ENCODE data around the gene GNG7.
"Not testable (repeated sequence)": the region's sequence is repeated elsewhere in the genome, so short reads cannot be mapped to it uniquely, and the experiment has no call there.

The GNG7 gene

GRCh38 chr19:2663920-2664571, 38.4 kb downstream of the GNG7 start:
- Mint-ChIP-seq H3K36me3 (peaks cover 18 to 31% of the 10 kb centered on the region in 2 donors), H3K27me3 (no peaks in the 10 kb centered on the region), H3K4me1 (peaks cover 36 to 49% of the 10 kb centered on the region in 2 donors), H3K9me3 (peaks cover 0 to 2% of the 10 kb centered on the region in 2 donors), H3K4me3 (peak overlapping the region; percentile 50 to 64), H3K27ac (peak overlapping the region; percentile 97)
- ATAC-seq (replicated peaks) (peak; percentile 95), DNase-seq (peak; percentile 78)

GRCh38 chr19:2661615-2662014, 40.9 kb downstream of the GNG7 start:
- H3K4me3 Mint-ChIP-seq: no peak overlapping the region
- peaks cover 29 to 34% of the 10 kb centered on the region in 2 donors for H3K4me1 Mint-ChIP-seq
- H3K27me3 Mint-ChIP-seq: no peaks in the 10 kb centered on the region
- ATAC-seq (replicated peaks): no peak
- no peak for DNase-seq
- peaks cover 0 to 2% of the 10 kb centered on the region in 2 donors for H3K9me3 Mint-ChIP-seq
- H3K36me3 Mint-ChIP-seq: peaks cover 18 to 34% of the 10 kb centered on the region in 2 donors
- H3K27ac Mint-ChIP-seq: peak overlapping the region; percentile 56

GRCh38 chr19:2659856-2660432, 42.5 kb downstream of the GNG7 start:
- ATAC-seq (replicated peaks) (no peak), DNase-seq (no peak)
- Mint-ChIP-seq H3K27ac (peak overlapping the region; percentile 5), H3K27me3 (no peaks in the 10 kb centered on the region), H3K9me3 (peaks cover 0 to 2% of the 10 kb centered on the region in 2 donors), H3K4me1 (peaks cover 25 to 31% of the 10 kb centered on the region in 2 donors), H3K36me3 (peaks cover 21 to 37% of the 10 kb centered on the region in 2 donors), H3K4me3 (no peak overlapping the region)

GRCh38 chr19:2656533-2656932, 46.0 kb downstream of the GNG7 start:
- Mint-ChIP-seq H3K27ac (peak overlapping the region; percentile 15), H3K9me3 (no peaks in the 10 kb centered on the region), H3K27me3 (no peaks in the 10 kb centered on the region), H3K4me3 (no peak overlapping the region), H3K4me1 (peaks cover 25 to 40% of the 10 kb centered on the region in 2 donors), H3K36me3 (peaks cover 3 to 13% of the 10 kb centered on the region in 2 donors)
- ATAC-seq (replicated peaks) (no peak), DNase-seq (no peak)

- Mint-ChIP-seq H3K9me3 (no peaks in the 10 kb centered on the region), H3K4me3 (no peak overlapping the region), H3K27me3 (no peaks in the 10 kb centered on the region), H3K36me3 (peaks cover 3 to 12% of the 10 kb centered on the region in 2 donors), H3K27ac (peak overlapping the region; percentile 54), H3K4me1 (peaks cover 27 to 45% of the 10 kb centered on the region in 2 donors)
- DNase-seq: no peak
- no peak for ATAC-seq (replicated peaks)
Observed at GRCh38 chr19:2653710-2654707, 48.5 kb downstream of the GNG7 start.

GRCh38 chr19:2653218-2653617, 49.3 kb downstream of the GNG7 start:
- Mint-ChIP-seq H3K4me3 (no peak overlapping the region), H3K9me3 (no peaks in the 10 kb centered on the region), H3K36me3 (peaks cover 3 to 6% of the 10 kb centered on the region in 2 donors), H3K27ac (no peak overlapping the region), H3K4me1 (peaks cover 22 to 45% of the 10 kb centered on the region in 2 donors), H3K27me3 (no peaks in the 10 kb centered on the region)
- ATAC-seq (replicated peaks) (no peak), DNase-seq (no peak)

- Mint-ChIP-seq H3K36me3 (peaks cover 3 to 6% of the 10 kb centered on the region in 2 donors), H3K4me3 (no peak overlapping the region), H3K27me3 (no peaks in the 10 kb centered on the region)
Observed at GRCh38 chr19:2652504-2653099, 49.9 kb downstream of the GNG7 start.

GRCh38 chr19:2651002-2651733, 51.3 kb downstream of the GNG7 start:
- H3K4me3 Mint-ChIP-seq; DNase-seq; H3K27me3 Mint-ChIP-seq; H3K9me3 Mint-ChIP-seq; ATAC-seq (replicated peaks); H3K36me3 Mint-ChIP-seq: not testable (repeated sequence)
- H3K4me1 Mint-ChIP-seq: peaks cover 19 to 42% of the 10 kb centered on the region in 2 donors
- peak overlapping the region; percentile 78 for H3K27ac Mint-ChIP-seq

More at GRCh38 chr19:2652504-2653099, 49.9 kb downstream of the GNG7 start:
- DNase-seq (no peak), ATAC-seq (replicated peaks) (peak; percentile 62 to 69)
- peak overlapping the region; percentile 76 for H3K27ac Mint-ChIP-seq
- peaks cover 19 to 40% of the 10 kb centered on the region in 2 donors for H3K4me1 Mint-ChIP-seq
- no peaks in the 10 kb centered on the region for H3K9me3 Mint-ChIP-seq

GRCh38 chr19:2650515-2650914, 52.0 kb downstream of the GNG7 start:
- Mint-ChIP-seq H3K4me3 (no peak overlapping the region), H3K36me3 (peaks cover 6 to 7% of the 10 kb centered on the region in 2 donors), H3K27ac (peak overlapping the region; percentile 25), H3K27me3 (no peaks in the 10 kb centered on the region), H3K9me3 (no peaks in the 10 kb centered on the region), H3K4me1 (peaks cover 25 to 48% of the 10 kb centered on the region in 2 donors)
- DNase-seq (no peak), ATAC-seq (replicated peaks) (no peak)

- H3K9me3 Mint-ChIP-seq: no peaks in the 10 kb centered on the region
- peak; percentile 67 for DNase-seq
- H3K27me3 Mint-ChIP-seq: no peaks in the 10 kb centered on the region
- H3K4me3 Mint-ChIP-seq: no peak overlapping the region
- peak overlapping the region; percentile 73 for H3K27ac Mint-ChIP-seq
- H3K36me3 Mint-ChIP-seq: peaks cover 11 to 14% of the 10 kb centered on the region in 2 donors
- peak; percentile 85 to 89 for ATAC-seq (replicated peaks)
- peaks cover 20 to 41% of the 10 kb centered on the region in 2 donors for H3K4me1 Mint-ChIP-seq
Observed at GRCh38 chr19:2648528-2648937, 54.0 kb downstream of the GNG7 start.

- Mint-ChIP-seq H3K27me3 (no peaks in the 10 kb centered on the region), H3K4me3 (no peak overlapping the region), H3K36me3 (peaks cover 11 to 14% of the 10 kb centered on the region in 2 donors), H3K27ac (peak overlapping the region; percentile 73), H3K4me1 (peaks cover 19 to 37% of the 10 kb centered on the region in 2 donors), H3K9me3 (no peaks in the 10 kb centered on the region)
- DNase-seq (no peak), ATAC-seq (replicated peaks) (peak; percentile 29 to 48)
Observed at GRCh38 chr19:2648099-2648498, 54.4 kb downstream of the GNG7 start.

GRCh38 chr19:2646866-2647535, 55.5 kb downstream of the GNG7 start:
- ATAC-seq (replicated peaks) (no peak), DNase-seq (no peak)
- Mint-ChIP-seq H3K36me3 (peaks cover 14% of the 10 kb centered on the region in 2 donors), H3K4me1 (peaks cover 21 to 29% of the 10 kb centered on the region in 2 donors), H3K9me3 (no peaks in the 10 kb centered on the region), H3K4me3 (no peak overlapping the region), H3K27me3 (no peaks in the 10 kb centered on the region), H3K27ac (peak overlapping the region; percentile 37)

- Mint-ChIP-seq H3K36me3 (peaks cover 14% of the 10 kb centered on the region in 2 donors), H3K27me3 (no peaks in the 10 kb centered on the region), H3K4me3 (no peak overlapping the region), H3K27ac (peak overlapping the region; percentile 75), H3K9me3 (no peaks in the 10 kb centered on the region), H3K4me1 (peaks cover 24 to 34% of the 10 kb centered on the region in 2 donors)
- no peak for DNase-seq
- ATAC-seq (replicated peaks): no peak
Observed at GRCh38 chr19:2645826-2646225, 56.7 kb downstream of the GNG7 start.

Measured in stimulated activated naive B cell treated with anti-CD40 and anti-IgM and Interleukin-4, amounts not matched to agents 10 μg/mL and 1 μg/mL and 100 μg/mL, for 72 hours (primary cell).